Neural cell (in vitro differentiated cells): ENCODE data around the gene MAGED1. TPM values are rescaled to one million over a fixed set of nuclear protein-coding genes. Genes with fewer than 3 reads are reported as not detected.

ENCODE experiments used
- H2AFZ ChIP-seq: fragments of 200-600, 300-800 bp; sonication (generic), shearing (Covaris generic); 2 replicates; pipeline ENCODE4 v1.6.0; 2014; ENCODE audit warnings: low read depth, mild to moderate bottlenecking, antibody characterized with exemption, low read length, moderate library complexity
- H3F3A ChIP-seq: fragments of 200-600 bp; shearing (Covaris generic); 2 replicates; pipeline ENCODE4 v1.6.1; 2016; ENCODE audit warnings: mild to moderate bottlenecking, moderate library complexity, mixed read lengths, antibody characterized with exemption, low read length; ENCODE audit not compliant: insufficient read depth, poor library complexity, severe bottlenecking
- H3K27ac ChIP-seq: fragments of 200-600, 300-800 bp; sonication (generic), shearing (Covaris generic); 2 replicates; pipeline ENCODE4 v1.5.1; 2014; ENCODE audit warnings: mild to moderate bottlenecking, low read length, moderate library complexity
- H3K27me3 ChIP-seq: fragments of 300-800, 200-600 bp; sonication (generic), shearing (Covaris generic); 2 replicates; pipeline ENCODE4 v1.6.0; 2014; ENCODE audit warnings: mild to moderate bottlenecking, low read depth, low read length, moderate library complexity; ENCODE audit not compliant: insufficient read depth
- H3K36me3 ChIP-seq: fragments of 300-800, 200-600 bp; sonication (generic), shearing (Covaris generic); 2 replicates; pipeline ENCODE4 v1.5.1; 2014; ENCODE audit warnings: mild to moderate bottlenecking, antibody characterized with exemption, low read length, moderate library complexity; ENCODE audit not compliant: insufficient read depth
- H3K4me2 ChIP-seq: fragments of 300-800, 200-600 bp; sonication (generic), shearing (Covaris generic); 2 replicates; pipeline ENCODE4 v1.6.0; 2014; ENCODE audit warnings: mild to moderate bottlenecking, low read length
- H3K4me3 ChIP-seq: fragments of 300-800, 200-600 bp; sonication (generic), shearing (Covaris generic); 2 replicates; pipeline ENCODE4 v1.5.1; 2014; ENCODE audit warnings: mild to moderate bottlenecking, low read length, moderate library complexity
- H3K79me2 ChIP-seq: fragments of 200-600 bp; shearing (Covaris generic); replicated peaks from 2 replicates; pipeline ENCODE4 v1.6.0; 2014; ENCODE audit warnings: mild to moderate bottlenecking, low read length, moderate library complexity; ENCODE audit not compliant: insufficient read depth
- H3K9ac ChIP-seq: fragments of 300-800, 200-600 bp; sonication (generic), shearing (Covaris generic); 2 replicates; pipeline ENCODE4 v1.6.1; 2016; ENCODE audit warnings: mild to moderate bottlenecking, low read length, mixed read lengths
- H3K9me2 ChIP-seq: fragments of 200-600 bp; shearing (Covaris generic); 2 replicates; pipeline ENCODE4 v1.6.1; 2016; ENCODE audit warnings: mild to moderate bottlenecking, low read length, mixed read lengths; ENCODE audit not compliant: insufficient read depth
- H3K9me3 ChIP-seq: fragments of 200-600, 300-800 bp; sonication (generic), shearing (Covaris generic); 2 replicates; pipeline ENCODE4 v1.6.1; 2016; ENCODE audit warnings: mild to moderate bottlenecking, mixed run types, low read length, moderate library complexity, mixed read lengths
- H4K20me1 ChIP-seq: fragments of 200-600 bp; shearing (Covaris generic); 2 replicates; pipeline ENCODE4 v1.6.1; 2016; ENCODE audit warnings: mild to moderate bottlenecking, mixed run types; ENCODE audit not compliant: insufficient read depth
- EP300 ChIP-seq: fragments of 450-650 bp; conservative IDR thresholded peaks from 2 replicates; pipeline ENCODE4 v1.6.1; 2014; ENCODE audit warnings: antibody characterized with exemption, mild to moderate bottlenecking, moderate library complexity; ENCODE audit not compliant: poor library complexity, severe bottlenecking
- EZH2 ChIP-seq: fragments of 200-600, 300-800 bp; shearing (Covaris generic), sonication (generic); IDR thresholded peaks from 2 replicates; pipeline ENCODE4 v1.6.1; 2014; ENCODE audit warnings: antibody characterized with exemption, low read length, borderline replicate concordance, mild to moderate bottlenecking; ENCODE audit not compliant: insufficient read depth, poor library complexity, severe bottlenecking
- MXI1 ChIP-seq: fragments of 450-650 bp; conservative IDR thresholded peaks from 2 replicates; pipeline ENCODE4 v1.6.1; 2014; ENCODE audit warnings: antibody characterized with exemption, mild to moderate bottlenecking; ENCODE audit not compliant: poor library complexity, severe bottlenecking
- POLR2AphosphoS5 ChIP-seq: IDR thresholded peaks from 2 replicates; pipeline ENCODE4 v1.6.1; 2012
- RAD21 ChIP-seq: fragments of 450-650 bp; conservative IDR thresholded peaks from 2 replicates; pipeline ENCODE4 v1.6.1; 2014; ENCODE audit warnings: antibody characterized with exemption, mild to moderate bottlenecking, moderate library complexity
- SMC3 ChIP-seq: fragments of 450-650 bp; conservative IDR thresholded peaks from 2 replicates; pipeline ENCODE4 v1.6.1; 2014; ENCODE audit warnings: antibody characterized with exemption, mild to moderate bottlenecking, moderate library complexity; ENCODE audit not compliant: poor library complexity
- TAF1 ChIP-seq: IDR thresholded peaks from 2 replicates; pipeline ENCODE4 v1.6.1; 2012; ENCODE audit warnings: low read depth
- polyA plus RNA-seq: library from polyadenylated mRNA; depleted of rRNA; stranded (reverse); fragments of >200 nt; gene quantifications from 2 replicates; pipeline ENCODE4 v1.2.3, GENCODE V29; 2014
- TF ChIP-seq, protein P1 (sequence below): IDR thresholded peaks from 2 replicates; pipeline ENCODE4 v1.6.1; 2012; ENCODE audit warnings: borderline replicate concordance
- TF ChIP-seq, protein P2 (sequence below): fragments of 450-650 bp; IDR thresholded peaks from 2 replicates; pipeline ENCODE4 v1.5.1; 2014; ENCODE audit warnings: antibody characterized with exemption, mild to moderate bottlenecking, moderate library complexity; ENCODE audit not compliant: poor library complexity, severe bottlenecking

The MAGED1 gene
- polyA plus RNA-seq, 1 donor from 2014 or later = 378 TPM

- no peaks in the 10 kb centered on the region for H3K36me3 ChIP-seq
- H3F3A ChIP-seq = peaks cover 6% of the 10 kb centered on the region
- TF ChIP-seq MXI1 = no peak
- no peak for TF ChIP-seq TAF1
- TF ChIP-seq, protein P1, sequence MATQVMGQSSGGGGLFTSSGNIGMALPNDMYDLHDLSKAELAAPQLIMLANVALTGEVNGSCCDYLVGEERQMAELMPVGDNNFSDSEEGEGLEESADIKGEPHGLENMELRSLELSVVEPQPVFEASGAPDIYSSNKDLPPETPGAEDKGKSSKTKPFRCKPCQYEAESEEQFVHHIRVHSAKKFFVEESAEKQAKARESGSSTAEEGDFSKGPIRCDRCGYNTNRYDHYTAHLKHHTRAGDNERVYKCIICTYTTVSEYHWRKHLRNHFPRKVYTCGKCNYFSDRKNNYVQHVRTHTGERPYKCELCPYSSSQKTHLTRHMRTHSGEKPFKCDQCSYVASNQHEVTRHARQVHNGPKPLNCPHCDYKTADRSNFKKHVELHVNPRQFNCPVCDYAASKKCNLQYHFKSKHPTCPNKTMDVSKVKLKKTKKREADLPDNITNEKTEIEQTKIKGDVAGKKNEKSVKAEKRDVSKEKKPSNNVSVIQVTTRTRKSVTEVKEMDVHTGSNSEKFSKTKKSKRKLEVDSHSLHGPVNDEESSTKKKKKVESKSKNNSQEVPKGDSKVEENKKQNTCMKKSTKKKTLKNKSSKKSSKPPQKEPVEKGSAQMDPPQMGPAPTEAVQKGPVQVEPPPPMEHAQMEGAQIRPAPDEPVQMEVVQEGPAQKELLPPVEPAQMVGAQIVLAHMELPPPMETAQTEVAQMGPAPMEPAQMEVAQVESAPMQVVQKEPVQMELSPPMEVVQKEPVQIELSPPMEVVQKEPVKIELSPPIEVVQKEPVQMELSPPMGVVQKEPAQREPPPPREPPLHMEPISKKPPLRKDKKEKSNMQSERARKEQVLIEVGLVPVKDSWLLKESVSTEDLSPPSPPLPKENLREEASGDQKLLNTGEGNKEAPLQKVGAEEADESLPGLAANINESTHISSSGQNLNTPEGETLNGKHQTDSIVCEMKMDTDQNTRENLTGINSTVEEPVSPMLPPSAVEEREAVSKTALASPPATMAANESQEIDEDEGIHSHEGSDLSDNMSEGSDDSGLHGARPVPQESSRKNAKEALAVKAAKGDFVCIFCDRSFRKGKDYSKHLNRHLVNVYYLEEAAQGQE = no peak
- TF ChIP-seq, protein P2, sequence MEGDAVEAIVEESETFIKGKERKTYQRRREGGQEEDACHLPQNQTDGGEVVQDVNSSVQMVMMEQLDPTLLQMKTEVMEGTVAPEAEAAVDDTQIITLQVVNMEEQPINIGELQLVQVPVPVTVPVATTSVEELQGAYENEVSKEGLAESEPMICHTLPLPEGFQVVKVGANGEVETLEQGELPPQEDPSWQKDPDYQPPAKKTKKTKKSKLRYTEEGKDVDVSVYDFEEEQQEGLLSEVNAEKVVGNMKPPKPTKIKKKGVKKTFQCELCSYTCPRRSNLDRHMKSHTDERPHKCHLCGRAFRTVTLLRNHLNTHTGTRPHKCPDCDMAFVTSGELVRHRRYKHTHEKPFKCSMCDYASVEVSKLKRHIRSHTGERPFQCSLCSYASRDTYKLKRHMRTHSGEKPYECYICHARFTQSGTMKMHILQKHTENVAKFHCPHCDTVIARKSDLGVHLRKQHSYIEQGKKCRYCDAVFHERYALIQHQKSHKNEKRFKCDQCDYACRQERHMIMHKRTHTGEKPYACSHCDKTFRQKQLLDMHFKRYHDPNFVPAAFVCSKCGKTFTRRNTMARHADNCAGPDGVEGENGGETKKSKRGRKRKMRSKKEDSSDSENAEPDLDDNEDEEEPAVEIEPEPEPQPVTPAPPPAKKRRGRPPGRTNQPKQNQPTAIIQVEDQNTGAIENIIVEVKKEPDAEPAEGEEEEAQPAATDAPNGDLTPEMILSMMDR = no peak
- TF ChIP-seq EZH2 = no peak
- TF ChIP-seq EP300 = no peak
- TF ChIP-seq RAD21 = no peak
- no peak for TF ChIP-seq SMC3
- H3K4me2 ChIP-seq = no peak overlapping the region
- H3K27me3 ChIP-seq = no peaks in the 10 kb centered on the region
- no peaks in the 10 kb centered on the region for H3K9me3 ChIP-seq
- peaks cover 13% of the 10 kb centered on the region for H3K79me2 ChIP-seq
- peak overlapping the region; percentile 98 for H3K27ac ChIP-seq
- no peak overlapping the region for H3K9ac ChIP-seq
- H2AFZ ChIP-seq = no peak overlapping the region
- no peaks in the 10 kb centered on the region for H3K9me2 ChIP-seq
- no peak overlapping the region for H3K4me3 ChIP-seq
- no peaks in the 10 kb centered on the region for H4K20me1 ChIP-seq
Measured at GRCh38 chrX:51889851-51890250, 3.6 kb upstream of the MAGED1 start.

- peaks cover 6% of the 10 kb centered on the region for H3F3A ChIP-seq
- H3K4me2 ChIP-seq = peak overlapping the region; percentile 48
- H3K27ac ChIP-seq = peak overlapping the region; percentile 98
- no peak for TF ChIP-seq SMC3
- no peak for TF ChIP-seq RAD21
- no peak for TF ChIP-seq TAF1
- TF ChIP-seq POLR2AphosphoS5 = no peak
- H3K9me2 ChIP-seq = no peaks in the 10 kb centered on the region
- peak overlapping the region; percentile 76 for H3K9ac ChIP-seq
- no peaks in the 10 kb centered on the region for H4K20me1 ChIP-seq
- H3K9me3 ChIP-seq = no peaks in the 10 kb centered on the region
- H3K36me3 ChIP-seq = no peaks in the 10 kb centered on the region
- peaks cover 27% of the 10 kb centered on the region for H3K79me2 ChIP-seq
- peak overlapping the region; percentile 79 for H3K4me3 ChIP-seq
- H3K27me3 ChIP-seq = no peaks in the 10 kb centered on the region
- no peak overlapping the region for H2AFZ ChIP-seq
Measured at GRCh38 chrX:51891245-51891644, 2.2 kb upstream of the MAGED1 start.
